Left cardiac atrium (tissue), 4 donors: ENCODE measurements around the gene MAP10. TPM values are rescaled to one million over a fixed set of nuclear protein-coding genes. Genes with fewer than 3 reads are reported as not detected.

Experiments used
- ATAC-seq, 2 donors: fragments of 200-7000 bp; cut with Tn5 transposase; one replicate each; pipeline ENCODE4 v1.9.1; 2020; ENCODE audit warnings: mild to moderate bottlenecking in 2 of 2, moderate library complexity in 2 of 2
- DNase-seq: peaks from one replicate; pipeline ENCODE4 v3.0.0-alpha.2; 2020
- intact Hi-C, 2 donors: fragments of 100-400 bp; cut with DNase I; formaldehyde crosslinking; loops; one replicate each; pipeline versions ENCODE4 v1.14.1 to v1.15.1; 2022 to 2023
- total RNA-seq, 2 donors: library from RNA; stranded (reverse); fragmentation: NEBNext Ultra II Directional; extraction: Animal tissue kit (Norgen Biotek cat#: 25700); gene quantifications; one replicate each; pipeline ENCODE4 v1.2.1, GENCODE V29; 2021
- donor health status: DM: no; HTN: yes; CAD: no.
- donor health status: DM: no; HTN: yes; CAD: no; lungs with severe emphysema.
- donor health status: DM: yes; HTN: yes; CAD: no.
- donor health status: Dilated cardiomyopathy.

MAP10 gene
- total RNA-seq, 2 donors from 2014 or later: 2.5 to 3.0 TPM

DNA sequence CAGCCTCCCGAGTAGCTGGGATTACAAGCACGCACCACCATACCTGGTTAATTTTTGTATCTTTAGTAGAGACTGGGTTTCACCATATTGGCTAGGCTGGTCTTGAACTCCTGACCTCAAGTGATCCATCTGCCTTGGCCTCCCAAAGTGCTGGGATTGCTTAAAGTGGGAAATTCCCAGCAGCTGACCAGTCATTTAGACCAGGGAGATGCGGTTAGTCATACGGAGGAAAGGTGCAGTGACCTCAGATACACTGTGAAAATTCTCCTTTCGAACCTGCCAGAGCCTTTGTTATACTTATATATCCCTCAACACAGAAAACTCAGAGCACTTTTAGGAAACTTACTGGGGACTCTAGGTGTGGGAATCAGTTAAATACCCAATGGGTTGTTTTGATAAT is 39.6 kb downstream of the MAP10 start:
- ATAC-seq: no peak
- intact Hi-C loops: no loop called here
- DNase-seq: no peak

GRCh38 chr1:232845406-232845955 is 40.3 kb downstream of the MAP10 start:
- intact Hi-C loops: no loop called here
- DNase-seq: no peak
- no peak for ATAC-seq

DNA sequence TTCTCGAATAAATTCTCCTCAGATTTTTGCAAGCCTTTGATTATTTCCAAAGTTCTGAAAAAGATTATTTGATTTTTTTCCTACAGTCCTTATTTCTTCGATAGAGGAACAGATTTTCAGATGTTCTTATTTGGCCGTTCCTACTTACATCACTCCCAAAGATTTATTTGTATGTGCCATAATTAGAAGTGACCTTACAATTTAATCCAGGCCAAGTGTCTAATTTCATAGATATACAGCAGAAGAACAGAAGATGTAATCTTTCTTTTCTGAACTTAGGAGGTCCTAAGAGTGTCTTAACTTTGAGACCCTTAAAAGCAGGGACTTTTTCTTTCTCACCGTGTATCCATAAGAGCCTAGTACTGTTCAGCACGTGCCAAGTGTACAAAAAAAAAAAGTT is 46.3 kb downstream of the MAP10 start:
- no peak for DNase-seq
- ATAC-seq: no peak
- intact Hi-C loops: no loop called here

GRCh38 chr1:232853994-232854797 is 49.0 kb downstream of the MAP10 start:
- intact Hi-C loops: no loop called here
- ATAC-seq (no peak), DNase-seq (no peak)

- intact Hi-C loops: no loop called here
Observed at GRCh38 chr1:232854798-232855159, 49.6 kb downstream of the MAP10 start.

GRCh38 chr1:232856541-232856940 is 51.3 kb downstream of the MAP10 start:
- ATAC-seq (no peak), DNase-seq (no peak)
- intact Hi-C loops: no loop called here

More at GRCh38 chr1:232854798-232855159, 49.6 kb downstream of the MAP10 start:
- DNase-seq (no peak), ATAC-seq (no peak)

Other genes starting within 250 kb of the MAP10 start
- 10 to 100 TPM; 42.3 to 57.1 TPM for gene SIPA1L2, start 175.3 kb upstream of the MAP10 start, total RNA-seq
- 10 to 100 TPM; 46.4 to 58.4 TPM for gene NTPCR, start 145.2 kb downstream of the MAP10 start, total RNA-seq